ENCODE measurements around the gene CEP41. TPM values are rescaled to one million over a fixed set of nuclear protein-coding genes. Genes with fewer than 3 reads are reported as not detected.

The CEP41 gene
- total and polyA plus RNA-seq, 2 donors (not counting 3 experiments of a cell fraction or from before 2014, with no cell fraction given): 19.5 to 26.8 TPM

- Histone ChIP-seq H3K4me3 (replicated peaks in 1 of 3; ENCODE audit: insufficient read depth in 1 of 3, low read depth in 1 of 3, low read length in 3 of 3) (no peak overlapping the region), H4K20me1 (replicated peaks; ENCODE audit: control insufficient read depth, extremely low read depth, insufficient read depth, low read length) (no peaks in the 10 kb centered on the region), H3K36me3 (ENCODE audit: control insufficient read depth in 2 of 2, extremely low read depth in 1 of 2, insufficient read depth in 2 of 2, low read length in 2 of 2) (no peaks in the 10 kb centered on the region), H3K4me2 (ENCODE audit: insufficient read depth, low read length) (no peak overlapping the region), H3K79me2 (ENCODE audit: control insufficient read depth, insufficient read depth, low read length) (no peaks in the 10 kb centered on the region), H3K4me1 (ENCODE audit: control insufficient read depth, extremely low read depth, insufficient read depth, low read length) (no peaks in the 10 kb centered on the region), H3K9me3 (replicated peaks; ENCODE audit: control insufficient read depth, insufficient read depth, low read length) (no peaks in the 10 kb centered on the region), H3K27me3 (ENCODE audit: control insufficient read depth in 2 of 2, insufficient read depth in 2 of 2, low read length in 2 of 2) (no peaks in the 10 kb centered on the region), H2AFZ (ENCODE audit: low read depth, low read length) (no peak overlapping the region), H3K9ac (replicated peaks; ENCODE audit: extremely low read depth, insufficient read depth, low read length) (no peak overlapping the region), H3K9me1 (replicated peaks; ENCODE audit: control insufficient read depth, extremely low read depth, insufficient read depth, low read length) (no peaks in the 10 kb centered on the region), H3K27ac (ENCODE audit: insufficient read depth, low read depth, low read length) (no peak overlapping the region)
- dilution Hi-C loops (cut with MboI; ENCODE audit: extremely low pct_ligation_motif_present, low sequenced_read_pairs) (no loop called here), intact Hi-C loops (cut with micrococcal nuclease) (no loop called here)
- TF ChIP-seq JUN (IDR thresholded peaks at IDR 0.05; ENCODE audit: borderline replicate concordance, insufficient read depth, insufficient read length, low read depth) (no peak), POLR2AphosphoS5 (IDR thresholded peaks at IDR 0.05; ENCODE audit: insufficient read depth, low read depth, low read length) (no peak), GATA2 (IDR thresholded peaks at IDR 0.05; ENCODE audit: insufficient read depth, insufficient read length, low read depth, low read length) (no peak), MAX (IDR thresholded peaks at IDR 0.05; ENCODE audit: insufficient read depth, insufficient read length) (no peak), POLR2A (IDR thresholded peaks at IDR 0.05; ENCODE audit: low read depth, low read length) (no peak), EZH2 (IDR thresholded peaks at IDR 0.05; ENCODE audit: borderline replicate concordance, low read depth, low read length, severe bottlenecking) (no peak), FOS (IDR thresholded peaks at IDR 0.05; ENCODE audit: borderline replicate concordance, insufficient read depth, low read length) (no peak), CTCF (IDR thresholded peaks at IDR 0.05; ENCODE audit: extremely low read depth in 1 of 2, insufficient read depth in 1 of 2, low read depth in 1 of 2, low read length in 2 of 2) (no peak), MYC (IDR thresholded peaks at IDR 0.05; ENCODE audit: low read depth, low read length) (no peak)
- DNase-seq (ENCODE audit: low read depth, low spot score) (no peak), FAIRE-seq (no peak)
- ChIA-PET POLR2A (no interaction called here), CTCF (interaction anchor here (0.6 kb wide), 1 partner anchor 32 kb away, joined by 3 read pairs; no protein-coding TSS in a partner anchor)
- BruUV-seq (replicated peaks): no TSS peak
These were observed 55.8 kb downstream of the CEP41 start for GRCh38 chr7:130384841-130385599.

Data from endothelial cell of umbilical vein (primary cell).